ENCODE measurements around the gene MCOLN1. TPM values are rescaled to one million over a fixed set of nuclear protein-coding genes. Genes with fewer than 3 reads are reported as not detected.
"Not testable (repeated sequence)": the region's sequence is repeated elsewhere in the genome, so short reads cannot be mapped to it uniquely, and the experiment has no call there.

The MCOLN1 gene
- total RNA-seq, 1 donor = 8.6 TPM

- H3K4me3 ChIP-seq (ENCODE audit: low read depth, low read length) = peak overlapping the region; percentile 97
- TF ChIP-seq CTCF (IDR thresholded peaks at IDR 0.05; ENCODE audit: insufficient read depth, low read depth, low read length) = no peak
- no peak for DNase-seq (ENCODE audit: low read depth)
Measured at GRCh38 chr19:7535998-7536695, 13.7 kb downstream of the MCOLN1 start.

- not testable (repeated sequence) for H3K4me3 ChIP-seq (ENCODE audit: low read depth, low read length); DNase-seq (ENCODE audit: low read depth)
Measured at GRCh38 chr19:7538990-7539389, 16.6 kb downstream of the MCOLN1 start.

GRCh38 chr19:7539827-7540425 is 17.5 kb downstream of the MCOLN1 start:
- no peak for TF ChIP-seq CTCF (IDR thresholded peaks at IDR 0.05; ENCODE audit: insufficient read depth, low read depth, low read length)
- DNase-seq (ENCODE audit: low read depth) = no peak
- H3K4me3 ChIP-seq (ENCODE audit: low read depth, low read length) = no peak overlapping the region

GRCh38 chr19:7540761-7541474 is 18.5 kb downstream of the MCOLN1 start:
- TF ChIP-seq CTCF (IDR thresholded peaks at IDR 0.05; ENCODE audit: insufficient read depth, low read depth, low read length) = no peak
- no peak overlapping the region for H3K4me3 ChIP-seq (ENCODE audit: low read depth, low read length)
- DNase-seq (ENCODE audit: low read depth) = no peak

GRCh38 chr19:7541475-7541824 is 19.0 kb downstream of the MCOLN1 start:
- no peak overlapping the region for H3K4me3 ChIP-seq (ENCODE audit: low read depth, low read length)
- TF ChIP-seq CTCF (IDR thresholded peaks at IDR 0.05; ENCODE audit: insufficient read depth, low read depth, low read length) = no peak
- no peak for DNase-seq (ENCODE audit: low read depth)

- TF ChIP-seq CTCF (IDR thresholded peaks at IDR 0.05; ENCODE audit: insufficient read depth, low read depth, low read length) = no peak
- no peak overlapping the region for H3K4me3 ChIP-seq (ENCODE audit: low read depth, low read length)
- no peak for DNase-seq (ENCODE audit: low read depth)
Measured at GRCh38 chr19:7541828-7542443, 19.5 kb downstream of the MCOLN1 start.
